GM19238 (cell line): ENCODE measurements around the gene ARID3C.

ENCODE experiments used
- DNase-seq: peaks from one replicate; pipeline ENCODE4 v3.0.0; 2011; ENCODE audit warnings: low spot score; ENCODE audit not compliant: insufficient read length

The ARID3C gene

GRCh38 chr9:34577400-34578240 lies 51.2 kb downstream of the ARID3C start:
- DNase-seq: no peak

- no peak for DNase-seq
Observed at GRCh38 chr9:34576597-34577399, 52.1 kb downstream of the ARID3C start.

GRCh38 chr9:34575862-34576596 lies 52.8 kb downstream of the ARID3C start:
- DNase-seq: no peak

GRCh38 chr9:34575241-34575640 lies 53.6 kb downstream of the ARID3C start:
- DNase-seq: no peak

GRCh38 chr9:34574571-34574970 lies 54.3 kb downstream of the ARID3C start:
- no peak for DNase-seq

GRCh38 chr9:34573599-34574325 lies 55.1 kb downstream of the ARID3C start:
- DNase-seq: no peak

- no peak for DNase-seq
Observed at GRCh38 chr9:34572628-34573027, 56.2 kb downstream of the ARID3C start.

GRCh38 chr9:34572092-34572491 lies 56.8 kb downstream of the ARID3C start:
- DNase-seq: no peak

- DNase-seq: no peak
Observed at GRCh38 chr9:34571481-34571810, 57.4 kb downstream of the ARID3C start.
